Kidney (tissue), 14 donors: ENCODE measurements around the gene MSMP. TPM values are rescaled to one million over a fixed set of nuclear protein-coding genes. Genes with fewer than 3 reads are reported as not detected.

Source experiments
- DNase-seq, 5 donors: peaks; one replicate each; pipeline ENCODE4 v3.0.0-alpha.2; 2013 to 2020
- FAIRE-seq: peaks from 2 replicates; lab custom pipeline; 2012; peaks lifted over from hg19 to GRCh38; lab: Jason Lieb, UNC
- H3K27ac ChIP-seq, 2 donors: one replicate each; pipeline ENCODE4 v1.7.0; 2013; ENCODE audit warnings: low read depth in 2 of 2, low read length in 2 of 2, inconsistent platforms in 1 of 2
- H3K27me3 ChIP-seq: one replicate; pipeline ENCODE4 v1.7.1; 2013; ENCODE audit warnings: low read length, inconsistent platforms; ENCODE audit not compliant: control insufficient read depth, insufficient read depth
- H3K36me3 ChIP-seq, 3 donors: one replicate each; pipeline versions ENCODE4 v1.7.0 to v1.7.1; 2013; ENCODE audit warnings: low read length in 3 of 3, control low read depth in 1 of 3, inconsistent platforms in 1 of 3; ENCODE audit not compliant: insufficient read depth in 3 of 3, control insufficient read depth in 2 of 3
- H3K4me1 ChIP-seq, 3 donors: one replicate each; pipeline versions ENCODE4 v1.7.0 to v1.7.1; 2013; ENCODE audit warnings: low read length in 3 of 3, inconsistent platforms in 1 of 3, low read depth in 1 of 3; ENCODE audit not compliant: control insufficient read depth in 2 of 3, insufficient read depth in 2 of 3
- H3K4me3 ChIP-seq, 3 donors: one replicate each; pipeline versions ENCODE4 v1.7.0 to v1.8.1; 2013; ENCODE audit warnings: low read length in 3 of 3, control low read depth in 1 of 3, inconsistent platforms in 1 of 3
- H3K9ac ChIP-seq, 3 donors: one replicate each; pipeline versions ENCODE4 v1.7.0 to v1.7.1; 2013; ENCODE audit warnings: low read length in 3 of 3, control low read depth in 1 of 3, inconsistent platforms in 1 of 3
- H3K9me3 ChIP-seq, 3 donors: one replicate each; pipeline versions ENCODE4 v1.7.0 to v1.7.1; 2013; ENCODE audit warnings: low read length in 3 of 3, control low read depth in 1 of 3, inconsistent platforms in 1 of 3; ENCODE audit not compliant: control insufficient read depth in 2 of 3, insufficient read depth in 1 of 3
- CTCF ChIP-seq: IDR thresholded peaks from 3 replicates; pipeline ENCODE4 v1.5.1; 2012; ENCODE audit warnings: mild to moderate bottlenecking, moderate library complexity, borderline replicate concordance; ENCODE audit not compliant: insufficient read depth; ENCODE audit errors: extremely low read depth
- intact Hi-C: fragments of 100-400 bp; cut with DNase I; formaldehyde crosslinking; loops from one replicate; pipeline ENCODE4 v1.11.1; 2022
- polyA plus RNA-seq: library from polyadenylated mRNA; stranded (reverse); fragments of 350-450 nt; fragmentation: Illumina TruSeq; extraction: RNeasy Lipid Tissue Mini Kit (QIAGEN cat#74804); gene quantifications from one replicate; pipeline ENCODE4 v1.2.3, GENCODE V29; 2014; ENCODE audit warnings: low read depth, low replicate concordance; ENCODE audit not compliant: insufficient read depth
- total RNA-seq: library from RNA; stranded (reverse); fragmentation: NEBNext Ultra II Directional; extraction: Animal tissue kit (Norgen Biotek cat#: 25700); gene quantifications from one replicate; pipeline ENCODE4 v1.2.1, GENCODE V29; 2021
- donor health status: control.
- donor health status: control.
- donor health status: control.
- donor health status: control.
- donor health status: control.
- donor health status: DM: yes; HTN: yes; CAD: no.
- donor health status: Normal renal cell carcinoma (clear cell type).

The MSMP gene
- total and polyA plus RNA-seq, 2 donors from 2014 or later = 0.47 TPM; not detected in 1

- no peak overlapping the region for H3K9ac ChIP-seq
- TF ChIP-seq CTCF = peak; percentile 72
- H3K27ac ChIP-seq = no peak overlapping the region
- peaks cover 5 to 15% (median 12%) of the 10 kb centered on the region in 3 donors for H3K4me1 ChIP-seq
- no peak overlapping the region for H3K4me3 ChIP-seq
- DNase-seq (peak in 4 of 5 donors; percentile 67 to 84 (median 73)), FAIRE-seq (no peak)
- H3K27me3 ChIP-seq = no peaks in the 10 kb centered on the region
- intact Hi-C loops = no loop called here
- no peaks in the 10 kb centered on the region for H3K9me3 ChIP-seq
- peaks cover 18 to 68% (median 50%) of the 10 kb centered on the region in 3 donors for H3K36me3 ChIP-seq
Observed at GRCh38 chr9:35736201-35736633, 17.9 kb downstream of the MSMP start.

- DNase-seq (no peak), FAIRE-seq (no peak)
- no peak overlapping the region for H3K9ac ChIP-seq
- TF ChIP-seq CTCF = no peak
- H3K27me3 ChIP-seq = no peaks in the 10 kb centered on the region
- H3K4me1 ChIP-seq = peaks cover 11 to 35% (median 34%) of the 10 kb centered on the region in 3 donors
- H3K36me3 ChIP-seq = peaks cover 14 to 48% (median 32%) of the 10 kb centered on the region in 3 donors
- H3K27ac ChIP-seq = no peak overlapping the region
- no peaks in the 10 kb centered on the region for H3K9me3 ChIP-seq
- intact Hi-C loops = no loop called here
- no peak overlapping the region for H3K4me3 ChIP-seq
Observed at GRCh38 chr9:35734096-35734495, 20.0 kb downstream of the MSMP start.

GRCh38 chr9:35732800-35733541 lies 21.1 kb downstream of the MSMP start:
- no peak for FAIRE-seq
- DNase-seq = peak in 4 of 5 donors; percentile 26 to 76 (median 65)

More at GRCh38 chr9:35732800-35733541, 21.1 kb downstream of the MSMP start:
- Histone ChIP-seq H3K27me3 (no peaks in the 10 kb centered on the region), H3K9ac (peak overlapping the region; percentile 75 to 97 (median 96)), H3K36me3 (peaks cover 10 to 37% (median 22%) of the 10 kb centered on the region in 3 donors), H3K27ac (peak overlapping the region; percentile 97 to 98), H3K9me3 (no peaks in the 10 kb centered on the region), H3K4me1 (peaks cover 11 to 45% (median 44%) of the 10 kb centered on the region in 3 donors), H3K4me3 (peak overlapping the region; percentile 78 to 94 (median 94))
- TF ChIP-seq CTCF = no peak
- intact Hi-C loops = no loop called here
